ENCODE data around the gene ABHD6. TPM values are rescaled to one million over a fixed set of nuclear protein-coding genes. Genes with fewer than 3 reads are reported as not detected.
A peak's percentile ranks its signal among the peaks of the same experiment; 100 is the strongest.

ABHD6 gene
- total RNA-seq, 6 donors from 2014 or later, result 9.7 to 54.7 (median 16.9) TPM

- Histone ChIP-seq H3K27me3 (no peaks in the 10 kb centered on the region), H3K36me3 (no peaks in the 10 kb centered on the region), H3K9me3 (no peaks in the 10 kb centered on the region), H3K27ac (no peak overlapping the region), H3K4me1 (no peaks in the 10 kb centered on the region), H3K4me3 (no peak overlapping the region)
- no peak for TF ChIP-seq POLR2AphosphoS5 (IDR thresholded peaks at IDR 0.05)
- TF ChIP-seq EP300 (IDR thresholded peaks at IDR 0.05), result no peak
- TF ChIP-seq POLR2A (IDR thresholded peaks at IDR 0.05), result no peak
- TF ChIP-seq CTCF (IDR thresholded peaks at IDR 0.05), result no peak
- no peak for ATAC-seq (ENCODE audit: low FRiP score in 2 of 2)
- no peak for DNase-seq
- 53 to 64% methylated on average over 2 of the region's 2 CpGs for WGBS, 2 donors
Measured at GRCh38 chr3:58299075-58299474, 61.5 kb downstream of the ABHD6 start.

- no peak overlapping the region for H3K4me3 ChIP-seq
- ATAC-seq (ENCODE audit: low FRiP score in 2 of 2), result peak in 1 of 2 donors; percentile 54
- H3K27me3 ChIP-seq, result no peaks in the 10 kb centered on the region
- H3K4me1 ChIP-seq, result no peaks in the 10 kb centered on the region
- H3K9me3 ChIP-seq, result no peaks in the 10 kb centered on the region
- no peaks in the 10 kb centered on the region for H3K36me3 ChIP-seq
- WGBS, 2 donors, result 16 to 20% methylated on average over 8 of the region's 8 CpGs
- H3K27ac ChIP-seq, result no peak overlapping the region
- TF ChIP-seq CTCF (IDR thresholded peaks at IDR 0.05) (peak; percentile 26 to 58 (median 31)), POLR2A (IDR thresholded peaks at IDR 0.05) (no peak)
- no peak for DNase-seq
Measured at GRCh38 chr3:58299839-58300516, 62.4 kb downstream of the ABHD6 start.

GRCh38 chr3:58305882-58306711, 68.5 kb downstream of the ABHD6 start, which contains the start of the genes HTD2 and RPP14:
Gene HTD2, plus strand, starts transcription at chr3:58306520. Its CDS starts 11,094 bp downstream, at chr3:58317614.
Gene RPP14, plus strand, starts transcription at chr3:58306245. Its CDS starts 4,085 bp downstream, at chr3:58310330.
- Histone ChIP-seq H3K9me3 (no peaks in the 10 kb centered on the region), H3K4me3 (peak within 1 kb of the TSS; percentile 61 to 91 (median 76)), H3K4me1 (peaks cover 22 to 30% (median 25%) of the 10 kb centered on the region in 4 donors), H3K27me3 (no peaks in the 10 kb centered on the region), H3K36me3 (peaks cover 2 to 20% (median 6%) of the 10 kb centered on the region in 4 donors), H3K27ac (peak within 1 kb of the TSS; percentile 97 to 99 (median 98))
- ATAC-seq (ENCODE audit: low FRiP score in 2 of 2), result peak; percentile 97 to 98
- TF ChIP-seq CTCF (IDR thresholded peaks at IDR 0.05), result peak; percentile 89 to 98 (median 96)
- TF ChIP-seq POLR2AphosphoS5 (IDR thresholded peaks at IDR 0.05), result peak; percentile 86 to 95
- TF ChIP-seq POLR2A (IDR thresholded peaks at IDR 0.05), result peak in 3 of 4 donors; percentile 76 to 78 (median 78)
- TF ChIP-seq EP300 (IDR thresholded peaks at IDR 0.05), result no peak
- peak; percentile 97 to 99 for DNase-seq
- WGBS, 2 donors, result 5 to 8% methylated on average over 36 to 65 of the region's 71 CpGs

- H3K4me3 ChIP-seq, result peak overlapping the region in 3 of 4 donors; percentile 67 to 91 (median 86)
- TF ChIP-seq CTCF (IDR thresholded peaks at IDR 0.05), result peak in 4 of 6 experiments; percentile 16 to 25 (median 24)
- TF ChIP-seq EP300 (IDR thresholded peaks at IDR 0.05), result no peak
- TF ChIP-seq POLR2AphosphoS5 (IDR thresholded peaks at IDR 0.05), result no peak
- 32 to 35% methylated on average over 10 of the region's 10 CpGs for WGBS, 2 donors
- H3K27ac ChIP-seq, result peak overlapping the region; percentile 97 to 99 (median 98)
- H3K36me3 ChIP-seq, result peaks cover 4 to 37% (median 19%) of the 10 kb centered on the region in 4 donors
- H3K9me3 ChIP-seq, result no peaks in the 10 kb centered on the region
- H3K4me1 ChIP-seq, result peaks cover 22 to 30% (median 25%) of the 10 kb centered on the region in 4 donors
- no peaks in the 10 kb centered on the region for H3K27me3 ChIP-seq
- ATAC-seq (ENCODE audit: low FRiP score in 2 of 2), result no peak
- DNase-seq, result peak in 1 of 2 donors; percentile 41
Measured at GRCh38 chr3:58307639-58308215, 70.1 kb downstream of the ABHD6 start.

All from upper lobe of left lung (tissue), 6 donors.